Jurkat, Clone E6-1 (cell line): ENCODE results near the gene ZNF511.
"Not testable (repeated sequence)": the region's sequence is repeated elsewhere in the genome, so short reads cannot be mapped to it uniquely, and the experiment has no call there.

Experiments
- DNase-seq: peaks from one replicate; pipeline ENCODE4 v3.0.0-alpha.2; 2011; ENCODE audit warnings: low read depth, low spot score
- H3K4me3 ChIP-seq: 2 replicates; pipeline ENCODE4 v1.5.1; 2011; ENCODE audit warnings: mild to moderate bottlenecking, low read length, control low read depth, moderate library complexity

The ZNF511 gene

GRCh38 chr10:133310789-133311188 is 2.1 kb downstream of the ZNF511 start:
- no peak overlapping the region for H3K4me3 ChIP-seq
- DNase-seq = no peak

- no peak overlapping the region for H3K4me3 ChIP-seq
- no peak for DNase-seq
These were observed 2.9 kb downstream of the ZNF511 start for GRCh38 chr10:133311570-133311969.

- DNase-seq = no peak
- H3K4me3 ChIP-seq = no peak overlapping the region
These were observed 3.5 kb downstream of the ZNF511 start for GRCh38 chr10:133312016-133312768.

GRCh38 chr10:133312769-133313145 is 4.0 kb downstream of the ZNF511 start:
- no peak overlapping the region for H3K4me3 ChIP-seq
- no peak for DNase-seq

- no peak overlapping the region for H3K4me3 ChIP-seq
- no peak for DNase-seq
These were observed 4.5 kb downstream of the ZNF511 start for GRCh38 chr10:133313192-133313591.

GRCh38 chr10:133314911-133315310 is 6.2 kb downstream of the ZNF511 start:
- no peak overlapping the region for H3K4me3 ChIP-seq
- DNase-seq = no peak

- H3K4me3 ChIP-seq = no peak overlapping the region
- peak; percentile 24 for DNase-seq
These were observed 7.1 kb downstream of the ZNF511 start for GRCh38 chr10:133315847-133316246.

- H3K4me3 ChIP-seq = no peak overlapping the region
- DNase-seq = no peak
These were observed 7.6 kb downstream of the ZNF511 start for GRCh38 chr10:133316266-133316665.

GRCh38 chr10:133316732-133317131 is 8.0 kb downstream of the ZNF511 start:
- no peak overlapping the region for H3K4me3 ChIP-seq
- no peak for DNase-seq

GRCh38 chr10:133318494-133319127 is 9.9 kb downstream of the ZNF511 start:
- peak; percentile 21 for DNase-seq
- peak overlapping the region; percentile 55 for H3K4me3 ChIP-seq

- not testable (repeated sequence) for DNase-seq
These were observed 12.2 kb downstream of the ZNF511 start for GRCh38 chr10:133320852-133321422.

GRCh38 chr10:133322064-133322709 is 13.5 kb downstream of the ZNF511 start:
- H3K4me3 ChIP-seq, DNase-seq: not testable (repeated sequence)

More at GRCh38 chr10:133320852-133321422, 12.2 kb downstream of the ZNF511 start:
- H3K4me3 ChIP-seq = not testable (repeated sequence)

GRCh38 chr10:133324198-133324792 is 15.6 kb downstream of the ZNF511 start:
- peak overlapping the region; percentile 13 for H3K4me3 ChIP-seq
- DNase-seq = peak; percentile 71

- H3K4me3 ChIP-seq = peak overlapping the region; percentile 13
- no peak for DNase-seq
These were observed 16.1 kb downstream of the ZNF511 start for GRCh38 chr10:133324857-133325260.

- DNase-seq = no peak
- H3K4me3 ChIP-seq = no peak overlapping the region
These were observed 16.9 kb downstream of the ZNF511 start for GRCh38 chr10:133325440-133326222.

GRCh38 chr10:133326223-133326551 is 17.5 kb downstream of the ZNF511 start:
- DNase-seq = no peak

GRCh38 chr10:133326745-133327650 is 18.3 kb downstream of the ZNF511 start:
- no peak overlapping the region for H3K4me3 ChIP-seq
- no peak for DNase-seq

More at GRCh38 chr10:133326223-133326551, 17.5 kb downstream of the ZNF511 start:
- no peak overlapping the region for H3K4me3 ChIP-seq
